Limb (tissue), 2 donors: ENCODE measurements around the gene PRAMEF18.
"Not testable (repeated sequence)": the region's sequence is repeated elsewhere in the genome, so short reads cannot be mapped to it uniquely, and the experiment has no call there.

Experiments
- DNase-seq, 2 donors: peaks; one replicate each; pipeline ENCODE4 v3.0.0-alpha.2; 2016; ENCODE audit errors: extremely low spot score in 2 of 2

The PRAMEF18 gene

GRCh38 chr1:13225675-13226204 is at the start of gene PRAMEF18:
PRAMEF18 (minus strand) TSS chr1:13226154; CDS start chr1:13226106, 48 bp downstream.
- DNase-seq, result not testable (repeated sequence)

GRCh38 chr1:13265124-13265523 is 39.2 kb upstream of the PRAMEF18 start:
- DNase-seq, result not testable (repeated sequence)

GRCh38 chr1:13253898-13254297 is 27.9 kb upstream of the PRAMEF18 start, which contains the start of gene PRAMEF5:
PRAMEF5 (plus strand) TSS chr1:13254198; CDS start chr1:13259269, 5,071 bp downstream.
- not testable (repeated sequence) for DNase-seq

GRCh38 chr1:13247122-13247521 is 21.2 kb upstream of the PRAMEF18 start:
- not testable (repeated sequence) for DNase-seq

- DNase-seq, result not testable (repeated sequence)
Observed at GRCh38 chr1:13246554-13246871, 20.6 kb upstream of the PRAMEF18 start.

- DNase-seq, result not testable (repeated sequence)
Observed at GRCh38 chr1:13245841-13246553, 20.0 kb upstream of the PRAMEF18 start.

GRCh38 chr1:13243536-13244263 is 17.7 kb upstream of the PRAMEF18 start:
- DNase-seq, result not testable (repeated sequence)

- not testable (repeated sequence) for DNase-seq
Observed at GRCh38 chr1:13239633-13240032, 13.7 kb upstream of the PRAMEF18 start.

GRCh38 chr1:13237572-13237971 is 11.6 kb upstream of the PRAMEF18 start:
- DNase-seq, result not testable (repeated sequence)

- DNase-seq, result not testable (repeated sequence)
Observed at GRCh38 chr1:13234057-13234456, 8.1 kb upstream of the PRAMEF18 start.

- DNase-seq, result not testable (repeated sequence)
Observed at GRCh38 chr1:13232056-13232455, 6.1 kb upstream of the PRAMEF18 start.

- DNase-seq, result not testable (repeated sequence)
Observed at GRCh38 chr1:13231061-13231750, 5.3 kb upstream of the PRAMEF18 start.

- DNase-seq, result not testable (repeated sequence)
Observed at GRCh38 chr1:13230601-13231000, 4.6 kb upstream of the PRAMEF18 start.

- not testable (repeated sequence) for DNase-seq
Observed at GRCh38 chr1:13230096-13230495, 4.1 kb upstream of the PRAMEF18 start.

GRCh38 chr1:13228343-13228781 is 2.4 kb upstream of the PRAMEF18 start:
- DNase-seq, result no peak

- DNase-seq, result not testable (repeated sequence)
Observed at GRCh38 chr1:13227271-13228055, 1.5 kb upstream of the PRAMEF18 start.

- no peak for DNase-seq
Observed at GRCh38 chr1:13224480-13225060, 1.4 kb downstream of the PRAMEF18 start.

GRCh38 chr1:13222788-13223187 is 3.2 kb downstream of the PRAMEF18 start:
- not testable (repeated sequence) for DNase-seq

GRCh38 chr1:13219203-13219602 is 6.8 kb downstream of the PRAMEF18 start:
- DNase-seq, result not testable (repeated sequence)

GRCh38 chr1:13216619-13217018 is 9.3 kb downstream of the PRAMEF18 start:
- DNase-seq, result not testable (repeated sequence)
